H54 (cell line): Measurements from ENCODE around the gene RARG.
A peak's percentile ranks its signal among the peaks of the same experiment; 100 is the strongest.
"Not testable (repeated sequence)": the region's sequence is repeated elsewhere in the genome, so short reads cannot be mapped to it uniquely, and the experiment has no call there.

Experiments
- DNase-seq: peaks from one replicate; pipeline ENCODE4 v3.0.0; 2011; ENCODE audit warnings: low spot score, mixed read lengths; ENCODE audit not compliant: insufficient read length
- FAIRE-seq: peaks from 3 replicates; lab custom pipeline; 2011; peaks lifted over from hg19 to GRCh38; lab: Jason Lieb, UNC
- POLR2A ChIP-seq: IDR thresholded peaks from 2 replicates; pipeline ENCODE4 v1.6.1; 2011; ENCODE audit warnings: low read depth, mild to moderate bottlenecking, low read length

The RARG gene

DNA sequence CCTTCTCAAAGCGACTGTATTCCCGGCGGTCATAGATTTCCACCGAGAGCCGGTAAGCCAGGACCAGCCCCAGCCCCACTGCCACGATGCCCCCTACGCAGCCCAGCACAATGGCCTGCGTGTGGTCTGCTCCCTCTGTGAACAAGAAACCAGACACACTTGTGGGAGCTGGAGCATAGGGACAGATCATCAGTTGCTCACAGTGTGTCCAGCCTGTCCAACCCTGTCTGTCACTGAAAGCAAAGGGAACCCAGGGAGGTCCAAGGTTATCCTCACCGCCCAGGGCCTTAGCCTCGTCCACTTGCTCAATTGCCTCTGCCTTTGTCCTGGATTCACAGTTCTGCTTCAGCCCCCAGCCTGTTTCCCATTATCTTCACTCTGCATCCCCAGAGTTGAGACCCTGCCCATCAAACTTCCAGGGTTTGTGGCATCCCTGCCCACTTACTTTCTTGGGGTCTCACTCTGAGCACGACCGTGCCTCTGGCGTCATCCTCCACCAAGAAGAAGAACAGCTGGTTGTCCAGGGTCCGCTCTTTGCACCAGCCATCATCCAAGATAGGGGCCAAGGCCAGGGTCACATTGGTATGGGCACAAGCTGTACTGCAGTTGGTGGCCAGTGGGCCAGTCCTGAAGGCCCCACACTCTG is 40.0 kb downstream of the RARG start:
- no peak for FAIRE-seq
- no peak for TF ChIP-seq POLR2A
- DNase-seq: no peak

DNA sequence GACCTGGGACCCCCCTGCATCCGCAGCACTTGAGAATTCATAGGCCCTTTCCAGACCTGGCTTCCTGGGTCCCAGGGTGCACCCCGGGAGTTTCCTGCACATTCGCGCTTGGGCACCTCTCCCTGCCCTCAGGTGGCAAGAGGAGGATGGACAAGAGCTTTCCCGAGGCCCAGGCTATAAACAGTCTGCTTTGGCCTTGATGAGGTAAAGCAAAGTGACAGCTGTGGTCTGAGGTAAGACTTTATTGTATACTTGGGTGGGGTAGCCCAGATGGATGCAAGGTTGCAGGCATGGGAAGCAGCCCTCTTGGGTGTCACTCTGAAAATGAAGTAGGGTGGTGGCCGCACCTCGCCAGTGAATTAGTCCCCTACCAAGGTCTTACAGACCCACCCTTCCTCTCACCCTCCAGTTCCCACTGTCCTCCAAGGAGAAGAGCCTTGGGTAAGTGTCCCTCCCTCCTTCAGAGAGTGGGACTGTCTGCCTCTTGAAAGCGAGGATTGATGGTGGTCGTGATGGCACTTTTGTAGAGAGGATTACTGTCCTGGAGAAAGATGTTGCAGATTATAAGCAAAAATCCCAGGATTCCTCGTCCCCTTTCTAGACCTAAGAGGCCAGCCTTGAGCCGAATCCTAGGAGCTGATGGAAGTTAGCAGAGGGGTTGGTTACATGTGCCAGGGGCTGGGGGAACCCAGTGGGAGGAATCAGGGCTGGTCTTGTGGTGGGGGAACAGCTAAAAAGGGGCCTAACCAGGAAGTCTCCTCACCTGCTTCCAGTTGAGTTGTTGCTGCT is 40.7 kb downstream of the RARG start:
- no peak for DNase-seq
- no peak for FAIRE-seq
- no peak for TF ChIP-seq POLR2A

DNA sequence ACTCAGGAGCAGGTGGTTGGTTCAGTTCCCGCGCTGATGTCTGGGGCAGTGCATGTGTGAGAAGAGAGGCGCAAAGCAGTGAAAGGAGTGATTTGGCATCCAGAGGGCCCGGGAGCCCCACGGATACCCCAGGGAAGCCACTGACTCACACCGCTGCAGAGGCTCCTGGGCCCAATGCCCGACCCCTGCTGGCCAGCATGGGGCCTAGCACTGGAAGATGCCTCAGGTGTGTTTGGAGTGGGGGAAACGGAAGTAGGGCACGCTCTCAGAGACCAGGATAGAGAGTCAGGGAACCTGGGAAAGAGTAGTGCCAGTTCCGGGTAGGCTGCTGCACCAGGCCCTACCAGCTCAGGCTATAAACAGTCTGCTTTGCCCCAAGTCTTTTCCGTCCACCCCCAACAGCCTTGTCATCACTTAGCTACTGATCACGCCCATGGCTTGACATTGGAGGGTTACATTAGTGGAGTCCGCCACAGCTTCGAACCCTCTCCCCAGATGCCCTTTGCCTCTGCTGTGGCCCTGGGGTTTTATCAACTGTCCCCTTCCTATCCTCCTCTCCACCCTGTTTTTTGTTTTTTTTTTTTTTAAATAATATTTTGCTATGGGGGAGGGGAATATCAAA is 41.8 kb downstream of the RARG start:
- DNase-seq (peak; percentile 78), FAIRE-seq (no peak)
- no peak for TF ChIP-seq POLR2A

DNA sequence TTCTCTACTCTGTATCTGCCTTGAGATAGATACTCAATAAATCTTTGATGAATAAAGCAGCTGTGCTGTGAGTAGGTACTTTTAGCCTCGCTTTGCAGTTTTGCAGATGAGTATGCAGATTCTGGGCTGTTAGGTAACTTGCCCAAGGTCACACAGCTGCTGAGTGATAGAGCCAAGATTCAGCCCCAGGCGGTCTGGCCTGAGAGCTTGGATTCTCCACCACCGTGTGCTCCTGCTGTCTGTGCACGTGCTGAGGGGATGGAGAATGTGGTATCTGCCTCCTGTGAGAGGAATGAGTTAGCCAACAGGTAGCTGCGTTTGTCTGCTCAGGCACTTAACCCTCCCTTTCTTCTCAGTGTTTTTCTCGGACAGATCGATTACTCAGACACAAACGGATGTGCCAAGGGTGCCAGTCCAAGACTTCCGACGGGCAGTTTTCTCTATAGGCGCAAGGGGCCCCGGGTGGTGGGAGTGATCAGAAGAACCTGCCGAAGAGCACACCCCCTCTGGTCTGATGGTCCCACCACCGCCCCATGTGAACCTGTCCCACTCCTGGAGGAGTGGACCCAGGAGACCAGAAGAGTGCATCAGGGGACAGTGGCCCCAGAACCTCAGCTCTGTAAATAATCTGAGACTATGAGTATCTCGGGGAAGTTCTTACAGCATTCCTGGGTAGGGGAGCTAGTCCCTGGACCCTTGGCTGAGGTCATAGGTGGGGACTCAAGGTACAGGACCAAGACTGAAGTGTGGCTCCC is 44.7 kb downstream of the RARG start:
- no peak for TF ChIP-seq POLR2A
- no peak for DNase-seq
- FAIRE-seq: no peak

DNA sequence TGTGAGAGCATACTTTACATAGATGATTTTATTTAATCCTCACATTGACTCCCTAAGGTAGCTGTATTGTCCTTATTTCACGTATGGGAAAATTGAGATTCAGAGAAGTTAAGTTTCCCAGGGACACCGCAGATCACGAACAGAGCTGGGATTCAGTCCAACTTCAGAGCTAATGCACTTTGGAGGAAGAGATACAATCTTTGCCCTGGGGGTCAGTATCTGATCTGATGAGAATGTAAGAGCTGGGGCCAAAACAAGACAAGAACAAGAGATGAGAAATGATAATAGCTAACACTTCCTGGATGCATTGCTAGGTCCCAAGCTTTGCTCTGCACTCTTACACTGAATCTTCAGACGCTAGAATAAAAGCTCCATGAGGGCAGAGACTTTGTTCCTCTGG is 45.3 kb downstream of the RARG start:
- no peak for TF ChIP-seq POLR2A
- FAIRE-seq (no peak), DNase-seq (no peak)

DNA sequence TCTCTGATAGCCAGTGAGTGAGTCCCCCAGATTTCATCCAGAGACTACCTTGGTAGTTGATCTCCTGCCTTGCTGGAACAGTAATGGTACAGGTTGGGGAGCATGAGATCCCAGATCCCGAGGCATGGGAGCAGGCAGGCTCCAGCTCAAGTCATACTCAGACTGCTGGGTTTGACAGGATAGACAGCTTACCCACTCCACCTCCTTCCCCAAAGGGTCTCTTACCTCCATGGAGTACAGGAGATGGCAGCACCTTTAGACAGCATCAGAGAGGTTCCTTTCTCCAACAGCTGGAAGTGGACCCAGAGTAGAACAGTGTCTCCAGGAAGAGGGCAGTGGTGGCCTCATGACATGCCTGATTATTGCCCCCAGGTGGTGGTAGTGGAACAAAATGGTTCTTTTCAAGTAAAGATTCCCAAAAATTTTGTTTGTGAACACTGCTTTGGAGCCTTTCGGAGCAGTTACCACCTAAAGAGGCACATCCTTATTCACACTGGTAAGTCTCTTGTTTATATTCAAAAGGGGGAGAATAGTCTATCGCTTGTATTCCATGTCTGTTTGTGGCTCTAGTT is 46.3 kb downstream of the RARG start:
- TF ChIP-seq POLR2A: no peak
- FAIRE-seq (no peak), DNase-seq (no peak)

DNA sequence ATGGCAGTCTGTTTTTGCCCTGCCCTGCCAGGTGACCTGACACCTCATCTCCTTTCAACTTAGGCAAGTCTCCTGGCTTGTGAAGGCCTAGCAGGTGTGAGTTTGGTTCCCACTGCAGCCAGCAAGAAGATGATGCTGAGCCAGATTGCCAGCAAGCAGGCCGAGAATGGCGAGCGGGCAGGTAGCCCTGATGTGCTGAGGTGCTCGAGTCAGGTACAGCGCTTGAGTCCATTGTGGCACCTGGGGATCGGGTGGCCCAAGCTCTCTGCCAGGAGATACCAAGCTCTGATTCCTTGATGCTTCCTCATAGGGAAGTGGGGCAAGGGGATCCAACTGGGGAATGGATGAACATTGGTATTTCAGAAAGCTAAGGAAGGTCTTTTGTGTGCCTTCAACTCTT is 47.2 kb downstream of the RARG start:
- DNase-seq (no peak), FAIRE-seq (no peak)
- TF ChIP-seq POLR2A: no peak

DNA sequence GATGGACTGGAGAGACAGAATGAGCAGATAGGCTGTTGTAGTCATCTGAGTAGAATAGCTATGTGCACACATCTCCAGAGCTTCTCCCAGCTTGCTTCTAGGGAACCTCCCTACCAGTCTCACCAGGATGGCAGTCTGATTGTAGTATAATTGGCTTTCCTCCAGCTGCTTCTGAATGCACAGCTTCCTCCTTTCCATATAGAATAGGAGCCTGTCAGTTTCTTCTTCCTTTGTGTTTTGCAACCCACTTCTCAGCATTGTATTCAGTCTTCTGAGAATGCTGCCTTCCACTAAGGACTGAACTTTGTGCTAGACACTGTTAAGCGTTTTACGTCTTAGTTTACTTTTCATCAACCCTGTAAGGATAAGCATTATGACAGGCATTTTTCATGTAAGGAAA is 49.1 kb downstream of the RARG start:
- TF ChIP-seq POLR2A: no peak
- DNase-seq (no peak), FAIRE-seq (no peak)

DNA sequence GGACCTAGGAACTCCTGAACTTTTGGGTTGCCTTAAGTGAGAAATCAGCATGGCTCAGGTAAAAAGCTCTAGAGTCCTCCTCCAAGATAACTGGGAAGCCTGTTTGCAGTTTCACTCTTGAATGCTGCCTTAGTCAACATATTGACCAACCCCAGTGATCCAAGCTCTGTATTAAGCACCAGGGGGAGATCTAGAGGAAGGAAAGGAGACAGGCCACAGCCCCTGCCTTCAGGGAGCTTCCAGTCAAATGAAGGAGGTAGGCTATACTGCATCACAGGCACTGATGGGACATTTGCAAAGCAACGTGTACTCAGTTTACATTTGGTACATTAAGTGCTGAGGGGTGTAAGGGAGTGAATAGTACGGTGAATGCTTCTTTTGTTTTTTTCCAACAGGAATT is 50.1 kb downstream of the RARG start:
- FAIRE-seq (no peak), DNase-seq (no peak)
- TF ChIP-seq POLR2A: no peak

DNA sequence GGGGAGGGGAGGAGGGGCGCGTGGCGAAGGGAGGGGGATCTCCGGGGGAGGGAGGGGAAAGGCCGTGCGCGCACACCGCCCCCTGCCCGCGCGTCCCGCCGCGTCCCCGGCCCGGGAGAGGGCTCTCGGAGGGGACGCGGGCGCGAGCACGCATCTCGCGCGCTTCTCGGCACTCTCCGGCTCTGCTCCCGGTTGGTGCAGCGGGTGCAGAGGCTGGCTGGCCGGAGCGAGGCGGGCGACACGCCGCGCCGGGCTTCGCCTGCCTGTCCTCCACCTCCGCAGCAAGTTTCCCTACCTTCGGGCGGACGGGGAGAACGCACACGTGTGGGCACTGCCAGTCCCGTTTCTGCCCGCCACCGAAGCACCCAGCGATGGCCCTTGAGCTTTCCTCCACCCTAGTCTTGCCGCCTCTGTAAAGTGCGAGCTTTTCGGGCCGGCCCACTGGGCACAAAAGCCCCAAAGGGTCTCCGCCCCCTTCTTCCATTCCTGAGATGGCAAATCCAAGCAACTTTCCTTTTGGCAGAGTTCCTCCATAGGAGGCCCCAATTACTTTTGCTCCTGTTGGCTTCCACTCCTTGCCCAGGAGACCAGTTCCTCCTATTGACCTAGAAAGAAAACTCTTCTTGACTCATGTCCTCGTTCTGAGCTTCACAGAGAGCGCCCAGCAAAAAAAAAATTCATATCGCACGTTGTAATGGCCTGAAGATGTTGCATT is 50.9 kb downstream of the RARG start:
- TF ChIP-seq POLR2A: peak; percentile 74; the same call in 1 of the 2 replicates
- FAIRE-seq (no peak), DNase-seq (peak; percentile 83)

DNA sequence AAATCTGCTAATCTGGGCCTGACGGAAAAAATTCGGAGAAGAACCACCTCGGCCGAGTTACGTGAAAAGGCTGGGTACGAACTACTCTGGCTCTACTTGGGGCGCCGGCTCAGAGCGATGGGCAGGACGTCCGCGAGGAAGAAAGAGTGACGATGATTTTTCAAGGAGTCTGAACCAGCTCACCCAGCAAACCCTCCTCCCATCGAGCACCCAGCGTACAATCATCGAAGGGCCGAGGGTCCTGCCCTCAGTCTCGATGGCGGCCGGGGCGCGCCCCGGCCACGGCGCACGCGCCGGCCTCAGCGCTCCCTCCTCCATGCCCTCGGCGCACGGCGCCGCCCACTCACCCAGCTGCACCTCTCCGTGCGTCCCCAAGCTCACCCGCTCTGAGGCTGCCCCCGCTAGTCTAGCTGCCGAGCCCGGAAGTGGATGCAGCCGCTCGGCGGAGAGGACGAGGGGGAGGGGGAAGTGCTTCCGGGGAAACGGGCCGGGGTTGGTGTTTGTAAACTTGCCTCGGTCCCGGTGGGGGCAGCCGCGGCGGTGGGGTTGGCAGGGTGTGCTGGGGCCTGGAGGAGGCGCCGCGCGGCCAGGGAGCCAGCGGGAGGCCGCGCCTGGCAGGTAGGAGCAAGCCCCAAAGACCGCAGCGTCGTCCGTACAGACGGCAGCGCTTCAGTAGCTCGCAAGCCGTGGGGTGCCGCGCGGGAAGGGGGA is 51.6 kb downstream of the RARG start, which contains the start of the genes CSAD and ZNF740:
TSS of gene CSAD (minus strand) at position 706 of the 711 bp plus-strand sequence. CDS start 7,455 bp downstream, outside the sequence.
TSS of gene ZNF740 (plus strand) at position 503 of the 711 bp plus-strand sequence. CDS start 1,262 bp downstream, outside the sequence.
- DNase-seq (peak; percentile 98), FAIRE-seq (peak; percentile 65)
- peak; percentile 51 for TF ChIP-seq POLR2A

DNA sequence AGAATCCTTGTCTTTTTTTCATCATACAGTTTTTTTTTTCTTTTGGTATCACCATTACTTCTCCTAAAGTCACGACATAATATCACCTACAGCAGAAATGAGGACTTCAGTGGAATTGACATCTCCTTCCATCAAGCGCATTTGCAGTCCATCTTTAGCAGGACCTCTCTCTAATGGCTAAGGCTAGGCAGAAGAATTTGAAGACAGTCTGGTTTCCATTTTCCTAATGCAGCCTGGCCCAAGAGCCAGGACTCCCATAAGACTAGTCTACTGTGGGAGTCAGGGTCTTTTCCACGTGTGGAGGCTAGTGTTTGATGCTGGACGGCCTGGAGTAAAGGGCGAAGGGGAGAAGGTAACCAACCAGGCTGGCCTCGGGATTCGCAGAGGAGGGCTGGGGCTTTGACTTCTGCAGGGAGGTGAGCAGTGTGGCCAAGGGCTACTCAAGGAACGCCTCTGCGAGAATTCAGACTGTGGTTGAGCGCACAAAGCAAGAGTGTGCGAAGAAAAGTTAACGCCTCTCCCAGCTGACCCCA is 52.3 kb downstream of the RARG start:
- TF ChIP-seq POLR2A: no peak
- DNase-seq (no peak), FAIRE-seq (no peak)

DNA sequence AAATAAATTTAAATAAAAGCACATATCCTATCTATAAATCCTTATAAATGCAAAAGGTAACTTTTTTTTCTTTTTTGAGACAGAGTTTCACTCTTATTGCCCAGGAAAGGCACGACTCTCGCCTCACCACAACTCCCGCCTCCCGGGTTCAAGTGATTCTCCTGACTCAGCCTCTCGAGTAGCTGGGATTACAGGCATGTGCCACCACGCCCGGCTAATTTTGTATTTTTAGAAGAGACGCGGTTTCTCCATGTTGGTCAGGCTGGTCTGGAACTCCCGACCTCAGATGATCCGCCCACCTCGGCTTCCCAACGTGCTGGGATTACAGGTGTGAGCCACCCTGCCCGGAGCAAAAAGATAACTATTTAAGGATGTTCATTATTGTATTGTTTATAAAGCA is 53.2 kb downstream of the RARG start:
- not testable (repeated sequence) for DNase-seq, FAIRE-seq

DNA sequence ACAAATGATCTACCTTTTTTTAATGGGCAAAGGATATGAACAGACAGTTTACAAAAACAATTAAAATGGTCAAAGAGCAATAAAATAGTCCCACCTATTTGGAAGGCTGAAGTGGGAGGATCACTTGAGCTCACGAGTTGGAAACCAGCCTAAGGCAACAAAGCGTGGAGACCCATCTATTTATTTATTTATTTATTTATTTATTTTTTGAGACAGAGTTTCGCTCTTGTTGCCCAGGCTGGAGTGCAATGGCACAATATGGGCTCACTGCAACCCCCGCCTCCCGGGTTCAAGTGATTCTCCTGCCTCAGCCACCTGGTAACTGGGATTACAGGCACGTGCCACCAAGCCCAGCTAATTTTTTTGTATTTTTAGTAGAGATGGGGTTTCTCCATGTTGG is 54.6 kb downstream of the RARG start:
- DNase-seq, FAIRE-seq: not testable (repeated sequence)
